Measurements from ENCODE around the gene ZSWIM3. TPM values are rescaled to one million over a fixed set of nuclear protein-coding genes. Genes with fewer than 3 reads are reported as not detected.

Gene ZSWIM3
- total RNA-seq, 2 donors from 2014 or later, result 4.6 to 5.2 TPM

- peaks cover 7% of the 10 kb centered on the region for H3K4me1 ChIP-seq
- H3K9me3 ChIP-seq, result no peaks in the 10 kb centered on the region
- no peaks in the 10 kb centered on the region for H3K36me3 ChIP-seq
- no peak for DNase-seq
- H3K27ac ChIP-seq, result no peak overlapping the region
- intact Hi-C loops (cut with DNase I), result no loop called here
- no peaks in the 10 kb centered on the region for H3K27me3 ChIP-seq
- TF ChIP-seq CTCF (IDR thresholded peaks at IDR 0.05), result no peak
- H3K4me3 ChIP-seq, result no peak overlapping the region
- H3K9ac ChIP-seq (ENCODE audit: low read depth in 2 of 2, low read length in 2 of 2), result no peak overlapping the region
These were observed 55.7 kb downstream of the ZSWIM3 start for GRCh38 chr20:45913116-45913515.

DNA sequence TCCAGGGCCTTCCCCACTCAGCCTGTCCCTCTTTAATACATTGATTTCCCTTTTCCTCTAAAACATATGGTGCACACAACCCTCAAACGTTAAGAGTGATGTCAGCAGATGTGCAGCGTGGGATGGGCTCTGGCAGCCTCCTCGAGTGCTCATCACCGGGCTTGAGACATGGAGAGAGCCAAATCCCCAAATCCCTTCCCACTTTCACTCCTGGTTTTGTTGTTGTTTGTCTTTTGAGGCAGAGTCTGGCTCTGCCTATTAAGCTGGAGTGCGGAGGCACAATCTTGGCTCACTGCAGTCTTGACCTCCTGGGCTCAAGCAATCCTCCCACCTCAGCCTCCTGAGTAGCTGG, 60.4 kb downstream of the ZSWIM3 start:
- no peak for DNase-seq
- TF ChIP-seq CTCF (IDR thresholded peaks at IDR 0.05), result no peak
- Histone ChIP-seq H3K4me1 (no peaks in the 10 kb centered on the region), H3K9ac (ENCODE audit: low read depth in 2 of 2, low read length in 2 of 2) (peak overlapping the region in 1 of 2 donors; percentile 51), H3K9me3 (no peaks in the 10 kb centered on the region), H3K4me3 (no peak overlapping the region), H3K36me3 (no peaks in the 10 kb centered on the region), H3K27me3 (no peaks in the 10 kb centered on the region), H3K27ac (peak overlapping the region; percentile 75)
- intact Hi-C loops (cut with DNase I), result no loop called here

DNA sequence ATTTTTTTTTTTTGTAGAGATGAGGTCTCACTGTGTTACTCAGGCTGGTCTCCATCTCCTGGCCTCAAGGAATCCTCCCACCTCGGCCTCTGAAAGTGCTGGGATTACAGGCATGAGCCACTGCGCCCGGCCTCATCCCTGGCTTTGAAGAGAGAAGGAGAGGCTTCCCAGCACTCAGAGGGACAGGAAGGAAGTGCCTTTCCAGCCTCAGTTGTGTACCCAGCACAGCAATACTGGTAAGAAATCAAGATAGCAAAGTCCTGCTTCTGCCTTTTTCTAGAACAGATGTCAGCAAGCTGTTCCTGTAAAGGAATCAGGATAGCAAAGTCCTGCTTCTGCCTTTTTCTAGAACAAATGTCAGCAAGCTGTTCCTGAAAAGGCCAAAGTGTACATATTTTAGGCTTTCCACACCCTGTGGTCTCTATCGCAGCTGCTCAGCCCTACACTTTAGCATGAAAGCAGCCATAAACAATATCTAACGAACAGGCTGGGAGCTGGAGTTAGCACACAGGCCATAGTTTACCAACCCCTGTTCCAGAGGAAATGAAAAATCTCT, 60.8 kb downstream of the ZSWIM3 start:
- no peak overlapping the region for H3K4me3 ChIP-seq
- H3K36me3 ChIP-seq, result no peaks in the 10 kb centered on the region
- H3K9ac ChIP-seq (ENCODE audit: low read depth in 2 of 2, low read length in 2 of 2), result peak overlapping the region in 1 of 2 donors; percentile 51
- peak overlapping the region; percentile 75 for H3K27ac ChIP-seq
- no peak for TF ChIP-seq CTCF (IDR thresholded peaks at IDR 0.05)
- no peak for DNase-seq
- intact Hi-C loops (cut with DNase I), result no loop called here
- H3K27me3 ChIP-seq, result no peaks in the 10 kb centered on the region
- no peaks in the 10 kb centered on the region for H3K4me1 ChIP-seq
- no peaks in the 10 kb centered on the region for H3K9me3 ChIP-seq

- H3K27me3 ChIP-seq, result no peaks in the 10 kb centered on the region
- no peak for TF ChIP-seq CTCF (IDR thresholded peaks at IDR 0.05)
- intact Hi-C loops (cut with DNase I), result no loop called here
- H3K27ac ChIP-seq, result peak overlapping the region; percentile 75
- DNase-seq, result no peak
- no peak overlapping the region for H3K9ac ChIP-seq (ENCODE audit: low read depth in 2 of 2, low read length in 2 of 2)
- no peaks in the 10 kb centered on the region for H3K36me3 ChIP-seq
- no peak overlapping the region for H3K4me3 ChIP-seq
- no peaks in the 10 kb centered on the region for H3K4me1 ChIP-seq
- H3K9me3 ChIP-seq, result no peaks in the 10 kb centered on the region
These were observed 61.5 kb downstream of the ZSWIM3 start for GRCh38 chr20:45918779-45919537.

GRCh38 chr20:45919542-45920399, 62.4 kb downstream of the ZSWIM3 start:
- Histone ChIP-seq H3K9ac (ENCODE audit: low read depth in 2 of 2, low read length in 2 of 2) (peak overlapping the region in 1 of 2 donors; percentile 24), H3K4me1 (no peaks in the 10 kb centered on the region), H3K27me3 (no peaks in the 10 kb centered on the region), H3K27ac (peak overlapping the region; percentile 37), H3K4me3 (no peak overlapping the region), H3K9me3 (no peaks in the 10 kb centered on the region), H3K36me3 (no peaks in the 10 kb centered on the region)
- peak; percentile 54 for DNase-seq
- no peak for TF ChIP-seq CTCF (IDR thresholded peaks at IDR 0.05)
- intact Hi-C loops (cut with DNase I), result no loop called here

Data from colonic mucosa (tissue), 4 donors.